Prostate gland (tissue), 2 donors: ENCODE results near the gene BDKRB2.

ENCODE experiments used
- CTCF ChIP-seq, 4 experiments: fragments of 200-600 bp in 2 of 4; fragments of 450-650 bp in 2 of 4; sonication (generic) in 2 of 4; IDR thresholded peaks; 1 replicate in 3 of 4; 2 replicates in 1 of 4; pipeline ENCODE4 v1.5.1; 2016 to 2019; ENCODE audit warnings: antibody characterized with exemption in 4 of 4, mild to moderate bottlenecking in 2 of 4, moderate library complexity in 2 of 4
- POLR2A ChIP-seq: fragments of 450-650 bp; IDR thresholded peaks from one replicate; pipeline ENCODE4 v1.6.1; 2016; ENCODE audit warnings: antibody characterized with exemption, mild to moderate bottlenecking
- POLR2AphosphoS5 ChIP-seq: sonication (generic); formaldehyde crosslinking; IDR thresholded peaks from one replicate; pipeline ENCODE4 v1.6.1; 2017; ENCODE audit warnings: antibody characterized with exemption

- TF ChIP-seq CTCF (IDR thresholded peaks at IDR 0.05) (no peak), POLR2A (no peak), POLR2AphosphoS5 (no peak)
These were observed 24.4 kb upstream of the BDKRB2 start for GRCh38 chr14:96180043-96180874.
